ENCODE measurements around the gene CDH4.

The CDH4 gene

GRCh38 chr20:61594198-61594597, 342.1 kb downstream of the CDH4 start:
- no peak for DNase-seq

GRCh38 chr20:61595216-61595615, 343.2 kb downstream of the CDH4 start:
- DNase-seq: no peak

- no peak for DNase-seq
Measured at GRCh38 chr20:61596687-61597330, 344.7 kb downstream of the CDH4 start.

- DNase-seq: no peak
Measured at GRCh38 chr20:61597996-61598395, 345.9 kb downstream of the CDH4 start.

GRCh38 chr20:61598586-61598985, 346.5 kb downstream of the CDH4 start:
- no peak for DNase-seq

GRCh38 chr20:61599061-61599531, 347.0 kb downstream of the CDH4 start:
- no peak for DNase-seq

- DNase-seq: no peak
Measured at GRCh38 chr20:61599541-61599992, 347.5 kb downstream of the CDH4 start.

GRCh38 chr20:61600016-61600415, 348.0 kb downstream of the CDH4 start:
- DNase-seq: no peak

GRCh38 chr20:61601361-61601760, 349.3 kb downstream of the CDH4 start:
- DNase-seq: no peak

- no peak for DNase-seq
Measured at GRCh38 chr20:61601853-61602252, 349.8 kb downstream of the CDH4 start.

- DNase-seq: no peak
Measured at GRCh38 chr20:61603715-61604114, 351.7 kb downstream of the CDH4 start.

- no peak for DNase-seq
Measured at GRCh38 chr20:61604549-61604948, 352.5 kb downstream of the CDH4 start.

GRCh38 chr20:61605283-61605682, 353.2 kb downstream of the CDH4 start:
- no peak for DNase-seq

GRCh38 chr20:61605862-61606557, 353.9 kb downstream of the CDH4 start:
- no peak for DNase-seq

GRCh38 chr20:61608275-61609085, 356.4 kb downstream of the CDH4 start:
- DNase-seq: no peak

- DNase-seq: no peak
Measured at GRCh38 chr20:61609461-61609860, 357.4 kb downstream of the CDH4 start.

- no peak for DNase-seq
Measured at GRCh38 chr20:61611401-61612180, 359.5 kb downstream of the CDH4 start.

- no peak for DNase-seq
Measured at GRCh38 chr20:61613917-61614705, 362.1 kb downstream of the CDH4 start.

GRCh38 chr20:61614706-61615100, 362.6 kb downstream of the CDH4 start:
- DNase-seq: no peak

GRCh38 chr20:61615806-61616205, 363.7 kb downstream of the CDH4 start:
- DNase-seq: no peak

GRCh38 chr20:61619751-61620150, 367.7 kb downstream of the CDH4 start:
- no peak for DNase-seq

- no peak for DNase-seq
Measured at GRCh38 chr20:61620174-61620573, 368.1 kb downstream of the CDH4 start.

All from SIG-M5 (cell line).